Stimulated activated CD4-positive, alpha-beta T cell treated with anti-CD3 and anti-CD28 coated beads, Interleukin-15, amount 100 ng/mL, for 48 hours (primary cell): ENCODE measurements around the gene MAP2K5.

Source experiments
- DNase-seq, 2 donors: peaks; one replicate each; pipeline ENCODE4 v3.0.0-alpha.2; 2020; ENCODE audit warnings: low read depth in 2 of 2

MAP2K5 gene

GRCh38 chr15:67559576-67559975 is 17.1 kb downstream of the MAP2K5 start:
- no peak for DNase-seq

DNA sequence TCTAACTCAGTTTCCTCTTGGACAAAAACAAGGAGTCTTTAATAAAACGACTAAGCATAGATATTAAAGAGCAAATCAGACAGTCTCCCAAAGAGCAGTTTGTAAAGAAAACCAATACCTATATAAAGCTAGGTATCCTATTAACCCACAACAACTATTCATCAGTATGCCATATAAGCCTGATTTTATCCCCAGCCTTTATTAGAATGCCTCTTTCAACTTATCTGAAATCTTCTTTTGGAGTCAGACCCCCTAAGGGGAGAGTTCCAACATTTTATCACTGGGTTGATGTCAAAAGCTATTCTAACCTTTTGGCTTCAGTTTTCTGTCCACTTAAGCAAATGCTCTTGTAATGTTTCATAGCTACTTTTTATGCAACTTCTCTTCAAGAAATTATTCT is 17.8 kb downstream of the MAP2K5 start:
- no peak for DNase-seq

DNA sequence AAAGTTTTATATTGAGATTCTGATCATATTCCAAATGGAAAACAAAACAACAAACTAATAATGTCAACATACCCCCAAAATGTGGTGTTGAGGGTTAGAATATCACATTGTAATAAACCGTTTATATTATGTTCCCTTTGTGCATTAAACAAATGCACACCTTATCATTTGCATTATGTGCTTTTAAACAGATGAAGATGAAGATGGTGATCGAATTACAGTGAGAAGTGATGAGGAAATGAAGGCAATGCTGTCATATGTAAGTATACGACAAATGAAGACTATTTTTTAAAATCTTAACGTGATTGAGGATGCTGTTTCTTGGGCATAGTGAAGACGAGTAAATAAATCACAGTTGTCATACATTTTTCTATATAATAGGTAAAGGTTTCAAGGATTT is 20.6 kb downstream of the MAP2K5 start:
- no peak for DNase-seq

DNA sequence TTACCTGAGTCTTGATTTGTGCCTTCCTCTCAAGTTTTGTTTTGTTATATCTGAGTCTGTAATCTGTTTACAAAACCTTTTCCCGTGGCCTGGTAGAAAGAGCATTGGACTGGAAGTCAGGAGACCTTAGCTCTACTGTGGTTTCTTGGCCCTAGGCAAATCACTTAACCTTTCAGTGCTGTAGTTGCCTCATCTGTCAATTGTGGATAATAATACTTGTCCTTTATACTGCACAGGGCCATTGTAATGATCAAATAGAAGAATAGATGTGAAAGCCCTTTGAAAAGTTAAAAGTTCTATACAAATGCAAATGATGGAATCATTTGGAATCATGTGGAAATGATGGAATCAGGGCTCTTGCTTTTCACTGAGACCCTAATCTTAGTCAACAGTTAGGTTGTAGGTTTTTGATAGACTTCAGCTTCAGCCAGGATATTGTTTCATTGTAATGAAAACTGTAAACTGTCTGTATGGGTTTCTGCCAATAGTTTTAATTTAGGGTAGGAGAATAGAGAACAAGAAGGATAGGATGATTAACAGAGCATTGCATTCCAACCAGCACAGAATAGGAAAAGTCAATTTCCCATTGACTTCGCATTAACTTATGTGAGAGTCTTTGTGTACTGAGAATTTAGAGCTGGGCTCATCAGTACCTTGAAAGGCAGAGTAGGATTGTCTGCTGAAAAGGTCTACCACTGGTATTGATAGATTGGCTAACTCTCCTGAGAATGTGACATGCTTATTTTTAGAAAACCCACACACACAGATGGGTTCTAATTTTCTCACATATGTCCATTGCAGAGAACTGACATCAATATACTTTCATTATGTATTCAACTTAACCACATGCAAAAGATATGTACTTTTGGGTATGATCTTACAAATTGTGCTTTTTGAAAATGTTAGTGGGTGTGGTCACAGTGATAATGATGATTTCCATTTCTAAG is 21.8 kb downstream of the MAP2K5 start:
- DNase-seq: no peak

GRCh38 chr15:67564968-67565345 is 22.5 kb downstream of the MAP2K5 start:
- no peak for DNase-seq

DNA sequence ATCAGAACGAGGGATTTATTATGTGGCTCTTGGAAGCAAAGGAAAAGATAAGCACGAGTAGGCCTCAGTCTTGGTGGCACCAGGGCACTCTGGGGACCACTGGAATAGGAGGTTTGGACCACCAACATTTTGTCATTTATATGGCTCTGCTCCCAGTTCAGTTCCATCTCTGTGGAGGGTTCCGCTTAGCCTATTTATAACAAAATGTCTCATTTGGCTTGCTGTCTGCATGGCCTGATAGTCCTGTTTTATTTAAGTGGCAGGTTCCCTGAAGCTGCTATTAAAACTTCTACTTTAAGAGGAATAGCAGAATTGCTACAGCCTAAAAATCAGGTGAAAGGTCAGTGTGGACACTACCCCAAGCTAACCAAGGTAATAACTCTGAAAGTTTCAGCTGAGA is 27.2 kb downstream of the MAP2K5 start:
- DNase-seq: no peak

DNA sequence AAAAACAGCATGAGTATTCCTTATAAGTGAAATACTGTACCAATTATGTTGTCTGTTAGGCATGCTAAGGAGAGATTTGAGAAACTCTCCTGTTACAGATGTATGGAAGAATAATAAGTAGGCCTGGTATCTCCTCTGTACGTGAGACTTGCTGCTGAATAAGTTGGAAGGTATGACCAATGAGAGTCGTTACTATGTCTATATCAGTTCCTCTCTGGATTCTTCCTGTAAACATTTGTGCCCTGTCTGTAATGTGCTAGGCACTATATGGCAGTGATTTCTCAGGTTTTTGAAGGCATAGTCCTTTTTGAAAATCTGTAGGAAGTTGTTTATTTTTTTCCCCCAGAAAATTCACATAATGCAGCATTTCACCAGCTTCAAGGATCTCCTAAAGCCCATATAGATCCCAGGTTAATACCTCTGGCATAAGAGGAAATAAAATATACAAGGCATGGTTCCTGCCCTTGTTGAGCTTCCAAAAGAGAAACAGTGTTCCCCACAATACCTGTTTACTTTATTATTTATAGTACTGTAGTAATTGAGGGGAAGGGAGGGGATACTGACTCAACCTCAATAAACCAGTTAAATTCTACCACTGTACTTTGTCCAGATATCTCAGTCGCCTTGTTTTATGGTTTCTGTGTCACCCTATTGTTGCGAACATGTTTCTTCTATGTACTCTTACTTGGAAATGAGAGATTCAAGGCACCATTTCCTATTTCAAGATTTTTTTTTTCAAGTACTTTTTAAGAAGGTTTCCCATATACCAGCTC is 28.6 kb downstream of the MAP2K5 start:
- DNase-seq: no peak

GRCh38 chr15:67571648-67572415 is 29.3 kb downstream of the MAP2K5 start:
- DNase-seq: no peak

GRCh38 chr15:67573194-67573593 is 30.7 kb downstream of the MAP2K5 start:
- DNase-seq: no peak

DNA sequence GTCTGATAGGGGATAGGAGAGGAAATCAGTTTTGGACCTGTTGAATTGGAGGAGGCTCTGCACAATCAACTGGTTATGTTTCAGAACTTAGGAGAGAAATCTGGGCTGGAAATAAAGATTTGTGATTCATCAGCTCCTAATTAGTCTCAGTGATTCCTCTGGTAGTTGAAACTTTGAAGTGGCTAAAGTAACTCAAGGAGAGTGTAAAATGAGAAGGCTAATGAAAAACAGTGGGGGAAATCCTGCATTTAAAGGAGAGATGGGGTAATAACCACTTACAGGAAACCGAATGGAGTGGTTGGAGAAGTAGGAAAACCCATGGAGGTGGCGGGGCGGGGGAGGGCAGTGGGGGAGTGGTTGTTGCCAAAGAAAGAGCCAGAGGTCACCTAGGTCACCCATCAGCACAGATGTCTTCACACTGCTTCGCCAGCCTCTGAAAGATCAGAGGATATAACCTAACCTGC is 32.6 kb downstream of the MAP2K5 start:
- DNase-seq: no peak

DNA sequence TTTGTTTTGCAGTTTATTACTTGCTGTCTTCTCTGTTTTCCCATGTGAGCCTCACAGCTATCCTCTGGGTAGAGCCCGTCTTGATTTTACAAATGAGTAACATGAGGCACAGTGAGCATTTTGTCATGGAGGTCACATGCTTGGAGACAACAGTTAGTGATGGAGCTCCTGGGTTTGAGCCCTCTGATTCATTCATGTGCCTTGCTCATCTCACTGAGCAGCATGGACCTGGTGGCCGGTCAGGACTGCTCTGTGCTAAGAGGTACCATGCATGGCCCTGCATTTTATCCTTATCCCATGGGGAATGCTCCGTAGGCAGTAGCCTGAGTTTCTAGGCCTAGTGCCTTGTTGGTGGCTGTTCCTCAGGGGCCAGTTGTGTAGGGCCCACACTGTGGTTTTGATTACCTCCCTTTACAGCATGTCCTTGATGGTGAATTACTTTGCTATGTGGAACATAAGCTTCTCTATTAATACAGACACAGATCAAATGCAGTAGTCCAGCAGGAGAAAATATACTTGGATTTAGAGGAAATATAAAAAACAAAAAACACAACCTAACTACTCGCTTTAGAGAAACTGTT is 35.6 kb downstream of the MAP2K5 start:
- no peak for DNase-seq

DNA sequence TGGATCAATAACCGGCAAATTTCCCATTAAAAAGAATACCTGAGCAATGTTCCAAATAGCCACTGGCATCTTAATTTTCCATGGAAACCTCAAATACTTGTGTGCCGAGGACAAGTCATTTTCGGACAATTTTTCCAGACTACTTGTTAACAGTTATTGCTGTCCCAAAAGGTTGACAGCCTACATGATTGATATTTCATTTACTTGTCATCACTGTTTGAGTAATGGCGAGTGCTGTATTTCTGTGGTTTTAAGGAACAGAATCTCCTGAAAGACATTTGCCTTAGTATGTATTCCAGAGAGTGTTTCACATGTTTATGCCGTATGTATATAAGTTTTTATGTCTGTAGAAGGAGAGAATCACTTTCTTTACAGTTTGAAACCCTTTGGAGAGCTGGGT is 36.7 kb downstream of the MAP2K5 start:
- no peak for DNase-seq

DNA sequence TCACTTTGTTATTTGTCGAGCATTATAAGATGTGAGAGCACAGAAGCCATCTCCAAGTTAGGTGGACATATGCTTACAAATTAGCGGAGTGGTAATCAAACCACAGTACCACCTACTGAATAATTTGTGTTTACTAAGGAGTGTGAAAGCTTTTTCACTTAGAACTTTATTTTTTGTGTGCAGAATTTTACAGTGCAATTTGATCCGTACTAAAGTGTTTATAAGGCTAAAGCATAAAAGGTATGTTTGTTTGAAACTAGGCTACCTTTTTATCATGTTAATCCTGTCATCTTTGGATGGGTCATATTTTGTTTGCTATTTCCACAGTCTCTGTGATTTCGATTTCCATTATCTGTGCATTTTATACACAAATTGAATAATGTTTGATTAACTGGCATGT is 37.5 kb downstream of the MAP2K5 start:
- DNase-seq: no peak

DNA sequence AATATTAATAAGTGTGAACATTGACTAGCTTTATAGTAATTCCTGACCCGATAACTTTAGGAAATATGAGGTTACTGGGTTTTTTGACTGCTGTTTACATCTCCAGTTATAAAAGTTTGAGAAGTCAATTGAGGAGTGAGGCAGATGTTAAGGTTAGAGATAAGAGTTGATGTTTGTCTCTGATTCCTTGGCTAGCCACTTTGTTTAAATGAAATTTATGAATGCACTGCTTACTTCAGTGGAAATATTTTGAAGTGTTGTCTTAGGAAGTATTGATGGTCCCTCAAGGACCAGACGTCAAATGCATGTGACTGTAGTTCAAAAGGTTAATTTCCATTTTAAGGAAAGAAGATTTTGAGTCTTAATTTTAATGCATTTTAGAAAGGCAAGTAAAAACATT is 41.7 kb downstream of the MAP2K5 start:
- no peak for DNase-seq

- no peak for DNase-seq
These were observed 43.2 kb downstream of the MAP2K5 start for GRCh38 chr15:67585681-67586080.

DNA sequence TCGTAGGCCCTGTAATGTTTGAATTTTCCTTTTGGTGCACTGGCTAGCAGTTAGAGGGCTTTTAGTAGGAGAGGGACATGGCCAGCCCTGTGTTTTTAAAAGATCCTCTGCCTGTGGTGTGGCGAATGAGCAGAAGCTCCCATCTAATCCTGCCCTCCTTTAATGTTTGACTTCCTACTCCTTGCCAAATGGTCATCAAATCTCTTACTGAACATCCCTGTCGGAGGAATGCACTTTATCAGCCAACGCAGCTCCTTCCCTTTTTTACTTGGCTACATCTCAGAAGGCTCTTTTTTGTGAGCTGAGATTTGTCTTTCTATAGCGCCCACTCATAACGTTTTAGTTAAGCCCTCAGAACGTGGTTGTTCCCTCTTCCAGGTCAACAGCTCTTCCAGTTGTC is 44.8 kb downstream of the MAP2K5 start:
- DNase-seq: no peak

DNA sequence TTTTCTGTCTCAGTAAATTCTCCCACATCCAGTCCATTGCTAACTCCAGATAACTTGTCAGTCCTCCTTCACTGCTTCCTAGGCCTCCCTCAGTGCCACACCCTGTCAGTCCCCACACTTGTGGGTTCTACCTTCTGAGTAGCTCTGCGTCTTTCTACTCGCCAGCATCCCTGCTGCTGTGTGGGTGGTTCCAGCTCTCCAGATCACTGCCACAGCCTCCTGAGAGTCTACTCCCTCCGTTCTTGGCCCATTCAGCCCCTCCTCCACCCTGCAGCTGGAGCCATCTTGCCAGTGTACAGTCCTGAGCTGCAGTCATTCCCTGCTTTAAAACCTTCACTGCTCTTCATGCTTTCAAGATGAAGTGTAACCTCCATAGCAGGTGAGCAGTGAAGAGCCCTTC is 45.3 kb downstream of the MAP2K5 start:
- DNase-seq: no peak

DNA sequence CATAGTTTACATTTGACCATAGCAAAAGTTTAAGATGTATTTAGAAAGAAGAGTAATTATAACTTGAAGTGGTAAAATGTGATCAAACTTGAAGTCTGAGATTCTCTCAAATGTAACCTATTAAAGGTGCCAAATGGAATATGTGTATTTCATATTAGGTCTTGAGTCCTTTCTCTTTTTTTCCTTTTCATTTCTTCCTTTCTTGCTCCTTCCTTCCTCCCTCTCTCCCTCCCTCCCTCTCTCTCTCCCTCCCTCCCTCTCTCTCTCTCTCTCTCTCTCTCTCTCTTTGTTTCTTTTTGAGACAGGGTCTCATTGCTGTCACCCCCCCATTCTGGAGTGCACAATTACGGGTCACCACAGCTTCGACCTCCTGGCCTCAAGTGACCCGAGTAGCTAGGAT is 47.7 kb downstream of the MAP2K5 start:
- DNase-seq: no peak

DNA sequence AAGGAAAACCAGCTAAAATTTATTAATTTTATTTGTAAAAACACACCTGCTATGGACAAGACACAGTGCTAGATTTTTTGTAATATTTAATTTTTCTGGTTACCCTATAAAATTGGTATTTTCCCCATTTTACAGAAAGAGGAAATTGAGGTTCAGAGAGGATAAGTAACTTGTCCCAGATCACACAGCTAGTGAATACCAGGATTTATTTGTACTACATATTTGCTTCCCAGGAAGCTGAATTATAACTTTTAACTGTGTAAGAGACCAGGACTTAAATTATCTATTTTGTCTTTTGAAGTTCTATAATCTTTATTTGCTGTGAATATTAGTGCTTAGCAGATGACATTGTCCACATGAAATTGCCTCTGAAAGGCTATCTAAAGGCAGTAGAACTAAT is 49.7 kb downstream of the MAP2K5 start:
- no peak for DNase-seq

- no peak for DNase-seq
These were observed 51.1 kb downstream of the MAP2K5 start for GRCh38 chr15:67593562-67593961.

DNA sequence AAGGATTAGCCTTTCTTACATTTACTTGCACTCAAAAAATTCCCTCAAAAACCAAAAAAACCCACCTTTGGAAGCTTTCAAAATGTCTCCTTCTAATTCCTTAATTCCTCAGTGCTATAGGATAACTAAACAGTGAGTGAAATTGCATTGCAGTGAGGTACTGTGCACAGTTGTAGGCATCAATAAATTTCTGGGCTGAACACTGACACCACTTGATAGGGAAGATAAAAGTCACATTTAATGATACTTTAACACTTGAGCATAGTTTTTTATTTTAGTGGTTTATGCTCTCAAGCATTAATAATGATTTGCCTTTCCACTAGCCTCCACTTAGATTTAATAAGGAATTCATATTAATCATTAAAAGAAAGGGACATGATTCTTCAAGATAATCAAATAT is 52.3 kb downstream of the MAP2K5 start:
- DNase-seq: no peak

- DNase-seq: no peak
These were observed 53.1 kb downstream of the MAP2K5 start for GRCh38 chr15:67595572-67595971.
